Ishikawa (cell line): ENCODE measurements around the gene LMF1.

Experiments
- CREB1 ChIP-seq: IDR thresholded peaks from 2 replicates; pipeline ENCODE4 v1.6.1; 2012; ENCODE audit warnings: low read depth
- EP300 ChIP-seq: IDR thresholded peaks from 2 replicates; pipeline ENCODE4 v1.6.1; 2012; ENCODE audit warnings: borderline replicate concordance
- FOXM1 ChIP-seq: IDR thresholded peaks from 2 replicates; pipeline ENCODE4 v1.6.1; 2012; ENCODE audit warnings: low read depth, borderline replicate concordance
- RAD21 ChIP-seq: IDR thresholded peaks from 2 replicates; pipeline ENCODE4 v1.6.1; 2012; ENCODE audit warnings: low read depth
- REST ChIP-seq: IDR thresholded peaks from 2 replicates; pipeline ENCODE4 v1.6.1; 2012; ENCODE audit warnings: low read depth, mild to moderate bottlenecking
- TEAD4 ChIP-seq: IDR thresholded peaks from 2 replicates; pipeline ENCODE4 v1.6.1; 2012
- YY1 ChIP-seq: IDR thresholded peaks from 2 replicates; pipeline ENCODE4 v1.6.1; 2012; ENCODE audit warnings: low read depth

DNA sequence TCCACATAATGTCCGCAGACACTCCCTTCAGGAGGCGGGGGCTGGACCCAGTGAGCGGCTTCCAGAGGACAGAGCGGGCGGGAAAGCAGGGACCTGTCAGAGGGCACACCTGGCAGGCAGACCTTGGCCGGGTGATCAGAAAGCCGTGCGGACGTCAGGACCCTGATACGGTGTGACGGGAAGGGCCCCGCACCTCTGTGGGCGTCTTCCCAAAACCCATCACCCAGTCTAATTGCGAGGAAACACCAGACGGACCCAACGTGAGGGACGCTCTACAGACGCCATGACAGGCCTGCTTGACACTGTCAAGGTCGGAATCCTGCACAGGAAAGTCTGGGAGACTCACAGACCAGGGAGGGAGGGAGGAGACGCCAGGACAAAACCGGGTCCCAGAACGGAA lies 8.4 kb downstream of the LMF1 start:
- TF ChIP-seq YY1 (no peak), EP300 (no peak), REST (no peak), RAD21 (no peak), CREB1 (no peak), FOXM1 (no peak), TEAD4 (no peak)
